ENCODE measurements around the gene MAP2K5. TPM values are rescaled to one million over a fixed set of nuclear protein-coding genes. Genes with fewer than 3 reads are reported as not detected.

MAP2K5 gene
- total and polyA plus RNA-seq, 9 of the 15 experiments (the other 6 are each of a cell fraction or from before 2014, with no cell fraction given), result 0.41 to 16.5 (median 7.5) TPM

- TF ChIP-seq THAP7 (CRISPR knock-in tag; IDR thresholded peaks at IDR 0.05) (no peak), FOXM1 (IDR thresholded peaks at IDR 0.05; ENCODE audit: low read depth) (no peak), FOXM1 (CRISPR knock-in tag; IDR thresholded peaks at IDR 0.05; ENCODE audit: low read depth) (no peak), SREBF1 (IDR thresholded peaks at IDR 0.05; ENCODE audit: borderline replicate concordance, low read depth, low read length) (no peak), GABPA (tag; conservative IDR thresholded peaks at IDR 0.05; ENCODE audit: low read depth) (no peak), XRCC5 (IDR thresholded peaks at IDR 0.05; ENCODE audit: low read depth, low read length) (no peak)
Measured at GRCh38 chr15:67510597-67511190, 31.8 kb upstream of the MAP2K5 start (continued).

GRCh38 chr15:67511606-67512005, 30.9 kb upstream of the MAP2K5 start:
- FAIRE-seq (no peak), ATAC-seq (no peak), DNase-seq (ENCODE audit: extremely low read depth in 1 of 4, low spot score in 3 of 4) (no peak)
- no peak overlapping the region for H3K9ac ChIP-seq (ENCODE audit: insufficient read depth in 1 of 2, low read depth in 2 of 2, low read length in 2 of 2)
- H3K4me2 ChIP-seq (ENCODE audit: insufficient read depth, low read length), result no peak overlapping the region
- no peak overlapping the region for H2AFZ ChIP-seq (ENCODE audit: low read depth, low read length)
- ChIA-PET CTCF (ENCODE audit: low intra/inter-chr PET ratio) (no interaction called here), POLR2A (interaction anchor here (1.0 kb wide), 1 partner anchor 10 kb away, joined by 3 read pairs; no protein-coding TSS in a partner anchor)
- peaks cover 3 to 10% of the 10 kb centered on the region in 2 experiments; a peak in 2 of 5 replicates for H3K4me1 ChIP-seq (replicated peaks in 1 of 2; ENCODE audit: control insufficient read depth in 2 of 2, insufficient read depth in 2 of 2, low read length in 2 of 2)
- no peak overlapping the region for H3K27ac ChIP-seq (ENCODE audit: extremely low read depth, low read depth, low read length)
- TF ChIP-seq ILK (tag; IDR thresholded peaks at IDR 0.05; ENCODE audit: borderline replicate concordance, low read depth) (no peak), RHOXF2B (CRISPR knock-in tag; conservative IDR thresholded peaks at IDR 0.05) (no peak), PBX2 (CRISPR knock-in tag; IDR thresholded peaks at IDR 0.05; ENCODE audit: low read depth) (no peak), PBX2 (tag; conservative IDR thresholded peaks at IDR 0.05; ENCODE audit: low read depth) (no peak)
- H3K4me3 ChIP-seq, result no peak overlapping the region
- no peaks in the 10 kb centered on the region for H3K9me1 ChIP-seq (ENCODE audit: control insufficient read depth, insufficient read depth, low read length)
- in situ Hi-C loops (cut with MboI) (no loop called here), intact Hi-C loops (cut with micrococcal nuclease) (no loop called here)
- no peaks in the 10 kb centered on the region for H3K9me3 ChIP-seq (replicated peaks; ENCODE audit: control insufficient read depth, insufficient read depth, low read depth, low read length)
- H3K27me3 ChIP-seq (ENCODE audit: control insufficient read depth in 2 of 2, insufficient read depth in 2 of 2, low read length in 2 of 2), result no peaks in the 10 kb centered on the region
- BruUV-seq (replicated peaks), result no TSS peak
- H3K36me3 ChIP-seq (ENCODE audit: control insufficient read depth, insufficient read depth, low read length), result no peaks in the 10 kb centered on the region
- H4K20me1 ChIP-seq (replicated peaks; ENCODE audit: control insufficient read depth, insufficient read depth, low read length), result no peaks in the 10 kb centered on the region
- 73% methylated on average over 3 of the region's 3 CpGs for WGBS (ENCODE audit: insufficient coverage, low coverage, missing lambda C conversion rate)
- H3K79me2 ChIP-seq (ENCODE audit: control insufficient read depth, insufficient read depth, low read length), result no peaks in the 10 kb centered on the region
